GM10847 (cell line): ENCODE measurements around the gene POGZ.

Experiments used
- POLR2A ChIP-seq: IDR thresholded peaks from 2 replicates; pipeline ENCODE4 v1.6.1; 2011; ENCODE audit not compliant: insufficient read length; ENCODE audit errors: extremely low read depth

The POGZ gene

GRCh38 chr1:151369302-151369610, 90.0 kb downstream of the POGZ start:
- TF ChIP-seq POLR2A = no peak

- no peak for TF ChIP-seq POLR2A
Observed at GRCh38 chr1:151368393-151369301, 90.6 kb downstream of the POGZ start.

- TF ChIP-seq POLR2A = no peak
Observed at GRCh38 chr1:151367658-151368392, 91.5 kb downstream of the POGZ start.

- TF ChIP-seq POLR2A = no peak
Observed at GRCh38 chr1:151364996-151365395, 94.3 kb downstream of the POGZ start.

- no peak for TF ChIP-seq POLR2A
Observed at GRCh38 chr1:151362308-151363155, 96.8 kb downstream of the POGZ start.

- TF ChIP-seq POLR2A = no peak
Observed at GRCh38 chr1:151361883-151362282, 97.4 kb downstream of the POGZ start.

GRCh38 chr1:151356696-151357095, 102.6 kb downstream of the POGZ start:
- TF ChIP-seq POLR2A = no peak
